Upper lobe of left lung (tissue), 4 donors: ENCODE measurements around the gene GOLIM4.

ENCODE experiments used
- CTCF ChIP-seq, 6 experiments: fragments of 450-650 bp in 4 of 6; fragments of 200-600 bp in 2 of 6; sonication (generic) in 2 of 6; IDR thresholded peaks; one replicate each; pipeline ENCODE4 v1.5.1; 2016 to 2019; ENCODE audit warnings: antibody characterized with exemption in 6 of 6
- EP300 ChIP-seq, 4 donors: sonication (generic); formaldehyde crosslinking; IDR thresholded peaks; one replicate each; pipeline ENCODE4 v1.5.1; 2017; ENCODE audit warnings: antibody characterized with exemption in 4 of 4, control low read depth in 2 of 4
- POLR2A ChIP-seq, 4 donors: fragments of 450-650 bp; IDR thresholded peaks; one replicate each; pipeline ENCODE4 v1.5.1; 2016 to 2017; ENCODE audit warnings: antibody characterized with exemption in 4 of 4, mild to moderate bottlenecking in 2 of 4
- POLR2AphosphoS5 ChIP-seq, 2 donors: sonication (generic); formaldehyde crosslinking; IDR thresholded peaks; one replicate each; pipeline ENCODE4 v1.5.1; 2017; ENCODE audit warnings: antibody characterized with exemption in 2 of 2

GRCh38 chr3:168071591-168072322, 24.0 kb downstream of the GOLIM4 start:
- TF ChIP-seq CTCF (IDR thresholded peaks at IDR 0.05) (no peak), POLR2AphosphoS5 (IDR thresholded peaks at IDR 0.05) (no peak), EP300 (IDR thresholded peaks at IDR 0.05) (no peak), POLR2A (IDR thresholded peaks at IDR 0.05) (no peak)
